HG02973 (cell line): ENCODE results near the gene REST.
"Not testable (repeated sequence)": the region's sequence is repeated elsewhere in the genome, so short reads cannot be mapped to it uniquely, and the experiment has no call there.

Experiments used
- ATAC-seq: cut with Tn5 transposase; IDR thresholded peaks from one replicate; pipeline ENCODE4 v1.9.1; 2021; ENCODE audit warnings: moderate library complexity; ENCODE audit not compliant: unreplicated experiment

REST gene, protein sequence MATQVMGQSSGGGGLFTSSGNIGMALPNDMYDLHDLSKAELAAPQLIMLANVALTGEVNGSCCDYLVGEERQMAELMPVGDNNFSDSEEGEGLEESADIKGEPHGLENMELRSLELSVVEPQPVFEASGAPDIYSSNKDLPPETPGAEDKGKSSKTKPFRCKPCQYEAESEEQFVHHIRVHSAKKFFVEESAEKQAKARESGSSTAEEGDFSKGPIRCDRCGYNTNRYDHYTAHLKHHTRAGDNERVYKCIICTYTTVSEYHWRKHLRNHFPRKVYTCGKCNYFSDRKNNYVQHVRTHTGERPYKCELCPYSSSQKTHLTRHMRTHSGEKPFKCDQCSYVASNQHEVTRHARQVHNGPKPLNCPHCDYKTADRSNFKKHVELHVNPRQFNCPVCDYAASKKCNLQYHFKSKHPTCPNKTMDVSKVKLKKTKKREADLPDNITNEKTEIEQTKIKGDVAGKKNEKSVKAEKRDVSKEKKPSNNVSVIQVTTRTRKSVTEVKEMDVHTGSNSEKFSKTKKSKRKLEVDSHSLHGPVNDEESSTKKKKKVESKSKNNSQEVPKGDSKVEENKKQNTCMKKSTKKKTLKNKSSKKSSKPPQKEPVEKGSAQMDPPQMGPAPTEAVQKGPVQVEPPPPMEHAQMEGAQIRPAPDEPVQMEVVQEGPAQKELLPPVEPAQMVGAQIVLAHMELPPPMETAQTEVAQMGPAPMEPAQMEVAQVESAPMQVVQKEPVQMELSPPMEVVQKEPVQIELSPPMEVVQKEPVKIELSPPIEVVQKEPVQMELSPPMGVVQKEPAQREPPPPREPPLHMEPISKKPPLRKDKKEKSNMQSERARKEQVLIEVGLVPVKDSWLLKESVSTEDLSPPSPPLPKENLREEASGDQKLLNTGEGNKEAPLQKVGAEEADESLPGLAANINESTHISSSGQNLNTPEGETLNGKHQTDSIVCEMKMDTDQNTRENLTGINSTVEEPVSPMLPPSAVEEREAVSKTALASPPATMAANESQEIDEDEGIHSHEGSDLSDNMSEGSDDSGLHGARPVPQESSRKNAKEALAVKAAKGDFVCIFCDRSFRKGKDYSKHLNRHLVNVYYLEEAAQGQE

DNA sequence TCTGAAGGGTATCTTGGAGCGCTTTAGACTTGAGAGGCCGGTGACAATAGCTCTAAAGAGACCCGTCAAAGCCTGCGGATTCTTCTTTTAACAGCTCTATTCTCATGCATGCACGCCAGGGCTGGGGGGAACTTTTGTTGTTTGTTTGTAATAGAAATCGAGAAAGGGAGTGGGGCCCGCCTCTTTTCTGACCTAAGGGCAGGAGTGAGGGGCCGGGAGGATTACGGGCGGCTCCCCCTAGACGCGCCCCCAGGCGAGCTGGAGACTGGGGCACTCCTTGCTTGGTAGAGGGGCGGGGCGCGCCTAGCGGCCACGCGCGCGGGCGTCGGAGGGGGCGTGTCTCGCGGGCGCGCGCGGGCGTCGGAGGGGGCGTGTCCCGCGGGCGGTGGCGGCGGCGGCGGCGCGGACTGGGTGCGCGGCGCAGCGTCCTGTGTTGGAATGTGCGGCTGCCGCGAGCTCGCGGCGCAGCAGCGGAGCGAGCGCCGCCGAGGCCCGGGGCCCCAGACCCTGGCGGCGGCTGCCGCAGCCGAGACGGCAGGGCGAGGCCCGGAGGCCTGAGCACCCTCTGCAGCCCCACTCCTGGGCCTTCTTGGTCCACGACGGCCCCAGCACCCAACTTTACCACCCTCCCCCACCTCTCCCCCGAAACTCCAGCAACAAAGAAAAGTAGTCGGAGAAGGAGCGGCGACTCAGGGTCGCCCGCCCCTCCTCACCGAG lies at the start of gene REST:
TSS of gene REST (plus strand) at position 412 of the 717 bp plus-strand sequence. CDS start 2,739 bp downstream, outside the sequence.
- ATAC-seq, result peak; percentile 47

- ATAC-seq, result peak; percentile 73
These were observed 47.9 kb upstream of the REST start for GRCh38 chr4:56859841-56860240.

GRCh38 chr4:56860781-56861180 lies 46.9 kb upstream of the REST start:
- ATAC-seq, result no peak

DNA sequence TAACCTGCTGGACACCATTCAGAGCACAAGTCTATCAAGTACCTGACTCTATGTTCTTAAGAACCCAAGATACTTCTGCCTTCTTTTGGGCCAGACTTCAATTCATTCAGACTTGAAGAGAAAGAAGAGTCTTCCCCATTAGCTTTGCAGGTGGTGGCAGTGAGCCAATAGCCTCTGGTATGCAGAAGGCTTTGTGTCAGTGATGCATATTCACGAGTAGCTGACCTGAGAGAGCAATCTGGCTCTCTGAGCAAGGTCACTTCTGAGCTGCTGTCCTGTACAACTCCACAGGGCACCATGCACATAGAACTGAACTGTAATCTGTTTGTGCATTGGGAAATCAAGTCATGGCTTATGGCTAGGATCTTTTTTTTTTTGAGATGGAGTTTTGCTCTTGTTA lies 46.3 kb upstream of the REST start:
- ATAC-seq, result no peak

GRCh38 chr4:56863441-56864139 lies 44.1 kb upstream of the REST start:
- ATAC-seq, result no peak

- ATAC-seq, result no peak
These were observed 36.8 kb upstream of the REST start for GRCh38 chr4:56870946-56871345.

DNA sequence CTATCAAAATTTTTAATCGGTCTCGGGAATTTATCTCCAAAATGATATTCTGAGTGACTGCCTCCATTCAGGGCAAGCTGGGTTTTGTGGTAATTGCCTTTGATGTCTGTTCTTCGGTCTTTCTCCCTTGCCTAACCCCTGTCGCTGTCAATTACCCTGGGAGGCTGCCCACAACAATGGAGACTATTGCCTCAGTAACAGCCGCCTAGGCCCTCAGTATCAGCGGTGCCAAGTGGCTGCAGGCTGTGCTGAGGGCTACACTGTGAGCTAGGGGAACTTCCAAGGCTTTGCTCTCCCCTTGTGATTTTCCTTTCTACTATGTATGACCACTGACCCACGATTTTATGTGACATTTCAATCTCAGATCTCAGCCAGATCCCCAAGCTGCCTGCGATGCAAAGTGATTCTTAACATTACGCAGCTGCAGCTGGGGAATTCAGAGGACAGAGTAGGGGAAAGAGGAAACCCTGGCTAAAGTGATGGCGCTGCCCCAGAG lies 36.3 kb upstream of the REST start:
- no peak for ATAC-seq

- no peak for ATAC-seq
These were observed 33.5 kb upstream of the REST start for GRCh38 chr4:56874166-56874565.

GRCh38 chr4:56874923-56875322 lies 32.8 kb upstream of the REST start:
- no peak for ATAC-seq

DNA sequence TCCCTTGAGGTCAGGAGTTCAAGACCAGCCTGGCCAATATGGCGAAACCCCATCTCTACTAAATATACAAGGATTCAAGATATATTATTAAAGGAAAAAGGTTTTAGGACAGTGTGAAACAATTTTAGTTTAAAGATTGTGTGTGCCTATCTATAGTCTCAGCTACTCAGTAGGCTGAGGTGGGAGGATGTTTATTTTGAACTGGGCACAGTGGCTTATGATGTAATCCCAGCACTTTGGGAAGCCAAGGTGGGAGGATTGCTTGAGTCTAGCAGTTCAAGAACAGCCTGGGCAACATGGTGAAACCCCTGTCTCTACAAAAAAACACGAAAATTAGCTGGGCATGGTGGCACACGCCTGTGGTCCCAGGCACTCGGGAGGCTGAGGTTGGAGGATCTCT lies 31.4 kb upstream of the REST start:
- ATAC-seq, result no peak

DNA sequence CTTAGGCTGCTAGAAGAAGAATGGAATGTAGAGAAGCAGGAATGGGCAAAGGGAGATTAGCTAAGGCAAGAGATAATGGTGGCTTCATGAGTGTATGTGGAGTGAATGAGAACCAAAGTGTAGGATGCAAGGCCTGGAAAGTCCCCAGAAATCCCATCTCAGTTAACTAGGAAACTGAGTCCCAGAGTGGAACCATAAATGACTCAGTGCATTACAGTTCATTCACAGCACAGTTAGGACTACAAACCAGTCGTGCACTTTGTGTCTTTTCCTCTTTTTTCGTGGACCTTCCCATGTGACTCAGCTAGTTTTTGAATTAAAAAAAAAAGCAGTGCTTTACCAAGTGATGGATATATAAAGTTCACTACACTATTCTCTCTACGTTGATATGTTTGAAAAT lies 27.7 kb upstream of the REST start:
- ATAC-seq, result no peak

DNA sequence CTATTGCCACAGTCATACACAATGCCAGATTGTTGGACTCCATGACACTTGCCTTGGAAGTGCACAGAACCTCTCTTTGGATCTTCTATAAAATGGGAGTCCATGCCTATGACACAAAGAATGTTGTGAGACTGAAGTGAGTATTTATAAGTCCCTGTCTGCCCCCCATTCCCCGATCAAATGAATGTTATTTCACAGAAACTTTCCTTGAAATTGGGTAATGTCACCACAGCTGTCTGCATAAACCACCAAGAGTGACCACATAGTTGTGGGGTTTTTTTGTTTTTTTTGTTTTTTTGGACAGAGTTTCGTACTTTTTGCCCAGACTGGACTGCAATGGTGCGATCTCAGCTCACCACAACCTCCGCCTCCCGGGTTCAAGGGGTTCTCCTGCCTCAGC lies 27.1 kb upstream of the REST start:
- no peak for ATAC-seq

DNA sequence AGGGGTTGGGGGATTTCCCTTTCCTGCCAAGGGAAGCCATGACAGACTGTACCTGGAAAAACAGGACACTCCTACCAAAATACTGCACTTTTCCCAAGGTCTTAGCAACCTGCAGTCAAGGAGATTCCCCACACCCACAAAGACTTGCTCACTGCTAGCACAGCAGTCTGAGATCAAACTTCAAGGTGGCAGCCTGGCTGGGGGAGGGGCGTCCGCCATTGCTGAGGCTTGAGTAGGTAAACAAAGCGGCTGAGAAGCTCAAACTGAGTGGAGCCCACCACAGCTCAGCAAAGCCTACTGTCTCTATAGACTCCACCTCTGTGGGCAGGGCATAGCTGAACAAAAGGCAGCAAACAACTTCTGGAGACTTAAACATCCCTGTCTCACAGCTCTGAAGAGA lies 23.2 kb upstream of the REST start:
- ATAC-seq, result not testable (repeated sequence)

DNA sequence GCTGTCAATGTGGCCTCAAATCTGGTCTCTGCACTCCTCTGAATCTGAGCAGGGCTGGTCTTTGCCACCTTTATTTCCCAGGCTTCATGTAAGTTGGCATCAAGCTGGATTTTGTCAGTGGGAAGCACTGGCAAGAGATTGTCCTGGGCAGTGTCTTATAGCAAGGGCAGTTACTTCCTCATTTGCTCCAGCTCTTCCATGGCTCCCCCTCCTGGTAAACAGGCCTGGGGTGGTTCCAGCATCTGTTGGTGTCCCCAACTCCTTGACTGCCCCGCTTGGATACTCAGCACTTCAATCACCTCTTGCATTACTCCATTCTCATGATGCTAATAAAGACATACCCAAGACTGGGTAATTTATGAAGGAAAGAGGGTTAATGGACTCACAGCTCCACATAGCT lies 15.0 kb upstream of the REST start:
- ATAC-seq, result no peak

- ATAC-seq, result not testable (repeated sequence)
These were observed 9.9 kb upstream of the REST start for GRCh38 chr4:56897842-56898241.

- ATAC-seq, result not testable (repeated sequence)
These were observed 7.5 kb upstream of the REST start for GRCh38 chr4:56900186-56900585.

DNA sequence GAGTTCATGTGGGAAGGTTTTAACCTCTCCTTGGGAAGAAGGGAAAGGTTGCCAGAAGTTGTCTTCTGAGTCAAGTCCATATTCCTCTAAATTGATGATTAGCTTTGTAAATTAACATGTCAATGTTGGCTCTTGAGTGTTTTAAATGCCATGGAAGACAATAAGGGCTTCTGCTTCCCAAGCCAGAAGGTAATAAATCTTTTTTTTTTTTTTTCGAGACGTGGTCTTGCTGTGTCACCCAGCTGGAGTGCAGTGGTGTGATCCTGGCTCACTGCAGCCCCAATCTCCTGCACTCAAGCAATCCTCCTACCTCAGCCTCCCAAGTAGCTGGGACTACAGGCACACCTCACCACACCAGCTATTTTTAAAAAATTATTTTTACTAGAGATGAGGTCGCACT lies 5.0 kb upstream of the REST start:
- ATAC-seq, result no peak

GRCh38 chr4:56905796-56906195 lies 1.9 kb upstream of the REST start:
- no peak for ATAC-seq

DNA sequence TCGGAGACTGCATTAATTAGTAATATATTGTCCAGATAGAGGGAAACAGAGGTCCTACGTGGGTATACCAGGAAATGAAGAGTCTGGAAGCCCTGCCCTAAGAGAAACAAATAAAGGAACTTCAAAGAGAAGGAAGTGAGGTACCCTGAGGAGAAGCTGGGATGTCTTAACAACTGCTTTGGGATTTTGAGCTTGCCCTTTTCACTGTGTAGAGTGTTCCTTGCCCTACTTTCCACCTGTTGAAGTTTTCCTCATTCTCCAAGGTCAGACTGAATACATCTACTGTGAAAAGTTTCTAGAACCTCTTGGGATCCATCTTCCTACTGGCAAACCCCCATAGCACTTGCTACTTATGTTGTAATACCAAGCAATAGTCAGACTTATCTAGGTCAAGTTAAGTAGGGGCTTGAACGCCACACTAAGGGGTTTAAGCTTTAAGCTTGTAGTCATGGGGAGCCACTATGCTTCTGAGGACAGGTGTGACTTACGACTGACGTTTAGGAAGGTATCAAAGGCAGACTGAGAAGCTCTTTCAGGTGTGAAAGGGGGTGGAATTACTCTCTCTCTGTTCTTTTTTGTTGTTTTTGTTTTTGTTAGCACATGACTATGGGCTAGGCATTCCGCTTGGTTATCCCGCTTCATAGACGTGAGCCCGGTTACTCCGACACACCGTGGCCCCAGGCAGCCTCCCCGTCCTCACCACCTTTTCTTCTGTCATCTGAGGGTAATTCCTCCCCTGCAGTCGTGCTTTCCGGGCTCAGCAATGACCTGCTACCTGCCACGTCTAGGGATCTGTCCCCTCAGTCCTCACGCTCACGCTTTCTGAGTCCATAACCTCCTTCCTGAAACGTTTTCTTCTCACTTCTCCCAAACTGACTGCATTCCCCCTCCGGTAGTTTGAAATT lies 959 bp upstream of the REST start:
- ATAC-seq, result no peak
